ENCODE results near the gene SALL4.

DNA sequence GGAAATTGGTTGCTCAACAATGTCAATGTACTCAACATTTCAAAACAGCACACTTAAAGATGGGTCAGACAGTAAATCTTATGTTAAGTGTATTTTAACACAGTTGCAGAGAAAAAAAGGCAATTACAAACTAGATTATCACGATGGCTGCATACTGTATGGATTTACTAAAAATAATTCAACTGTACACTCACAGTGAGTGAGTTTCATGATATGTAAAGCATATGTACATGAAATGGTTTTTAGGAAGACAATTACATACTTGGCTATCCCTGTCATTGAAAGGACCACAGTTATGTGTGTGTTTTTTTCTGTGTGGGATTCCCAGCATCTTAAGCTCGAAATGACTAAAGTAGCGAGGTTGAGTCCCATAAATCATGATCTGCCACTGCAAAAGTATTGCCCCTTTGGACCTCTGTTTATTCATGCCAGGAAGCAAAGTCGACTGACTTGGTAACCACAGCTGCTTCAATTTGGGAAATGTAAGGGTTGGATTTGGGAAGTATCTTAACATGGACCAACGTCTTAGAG lies 5.5 kb upstream of the SALL4 start:
- TF ChIP-seq PPARA (CRISPR knock-in tag; IDR thresholded peaks at IDR 0.05; ENCODE audit: borderline replicate concordance) (no peak), ZFP3 (CRISPR knock-in tag; IDR thresholded peaks at IDR 0.05) (no peak), OSR1 (CRISPR knock-in tag; IDR thresholded peaks at IDR 0.05) (no peak), BACH2 (CRISPR knock-in tag; IDR thresholded peaks at IDR 0.05; ENCODE audit: borderline replicate concordance) (no peak), CREB5 (CRISPR knock-in tag; IDR thresholded peaks at IDR 0.05; ENCODE audit: low read depth) (no peak), TCF4 (CRISPR knock-in tag; IDR thresholded peaks at IDR 0.05; ENCODE audit: borderline replicate concordance) (no peak), ZFP30 (CRISPR knock-in tag; IDR thresholded peaks at IDR 0.05) (no peak), RARB (CRISPR knock-in tag; IDR thresholded peaks at IDR 0.05) (no peak)
- TF ChIP-seq, protein P1, sequence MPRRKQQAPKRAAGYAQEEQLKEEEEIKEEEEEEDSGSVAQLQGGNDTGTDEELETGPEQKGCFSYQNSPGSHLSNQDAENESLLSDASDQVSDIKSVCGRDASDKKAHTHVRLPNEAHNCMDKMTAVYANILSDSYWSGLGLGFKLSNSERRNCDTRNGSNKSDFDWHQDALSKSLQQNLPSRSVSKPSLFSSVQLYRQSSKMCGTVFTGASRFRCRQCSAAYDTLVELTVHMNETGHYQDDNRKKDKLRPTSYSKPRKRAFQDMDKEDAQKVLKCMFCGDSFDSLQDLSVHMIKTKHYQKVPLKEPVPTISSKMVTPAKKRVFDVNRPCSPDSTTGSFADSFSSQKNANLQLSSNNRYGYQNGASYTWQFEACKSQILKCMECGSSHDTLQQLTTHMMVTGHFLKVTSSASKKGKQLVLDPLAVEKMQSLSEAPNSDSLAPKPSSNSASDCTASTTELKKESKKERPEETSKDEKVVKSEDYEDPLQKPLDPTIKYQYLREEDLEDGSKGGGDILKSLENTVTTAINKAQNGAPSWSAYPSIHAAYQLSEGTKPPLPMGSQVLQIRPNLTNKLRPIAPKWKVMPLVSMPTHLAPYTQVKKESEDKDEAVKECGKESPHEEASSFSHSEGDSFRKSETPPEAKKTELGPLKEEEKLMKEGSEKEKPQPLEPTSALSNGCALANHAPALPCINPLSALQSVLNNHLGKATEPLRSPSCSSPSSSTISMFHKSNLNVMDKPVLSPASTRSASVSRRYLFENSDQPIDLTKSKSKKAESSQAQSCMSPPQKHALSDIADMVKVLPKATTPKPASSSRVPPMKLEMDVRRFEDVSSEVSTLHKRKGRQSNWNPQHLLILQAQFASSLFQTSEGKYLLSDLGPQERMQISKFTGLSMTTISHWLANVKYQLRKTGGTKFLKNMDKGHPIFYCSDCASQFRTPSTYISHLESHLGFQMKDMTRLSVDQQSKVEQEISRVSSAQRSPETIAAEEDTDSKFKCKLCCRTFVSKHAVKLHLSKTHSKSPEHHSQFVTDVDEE (CRISPR knock-in tag; IDR thresholded peaks at IDR 0.05), result no peak
- TF ChIP-seq, protein P2, sequence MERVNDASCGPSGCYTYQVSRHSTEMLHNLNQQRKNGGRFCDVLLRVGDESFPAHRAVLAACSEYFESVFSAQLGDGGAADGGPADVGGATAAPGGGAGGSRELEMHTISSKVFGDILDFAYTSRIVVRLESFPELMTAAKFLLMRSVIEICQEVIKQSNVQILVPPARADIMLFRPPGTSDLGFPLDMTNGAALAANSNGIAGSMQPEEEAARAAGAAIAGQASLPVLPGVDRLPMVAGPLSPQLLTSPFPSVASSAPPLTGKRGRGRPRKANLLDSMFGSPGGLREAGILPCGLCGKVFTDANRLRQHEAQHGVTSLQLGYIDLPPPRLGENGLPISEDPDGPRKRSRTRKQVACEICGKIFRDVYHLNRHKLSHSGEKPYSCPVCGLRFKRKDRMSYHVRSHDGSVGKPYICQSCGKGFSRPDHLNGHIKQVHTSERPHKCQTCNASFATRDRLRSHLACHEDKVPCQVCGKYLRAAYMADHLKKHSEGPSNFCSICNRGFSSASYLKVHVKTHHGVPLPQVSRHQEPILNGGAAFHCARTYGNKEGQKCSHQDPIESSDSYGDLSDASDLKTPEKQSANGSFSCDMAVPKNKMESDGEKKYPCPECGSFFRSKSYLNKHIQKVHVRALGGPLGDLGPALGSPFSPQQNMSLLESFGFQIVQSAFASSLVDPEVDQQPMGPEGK (CRISPR knock-in tag; IDR thresholded peaks at IDR 0.05; ENCODE audit: borderline replicate concordance), result no peak
- TF ChIP-seq, protein P3, sequence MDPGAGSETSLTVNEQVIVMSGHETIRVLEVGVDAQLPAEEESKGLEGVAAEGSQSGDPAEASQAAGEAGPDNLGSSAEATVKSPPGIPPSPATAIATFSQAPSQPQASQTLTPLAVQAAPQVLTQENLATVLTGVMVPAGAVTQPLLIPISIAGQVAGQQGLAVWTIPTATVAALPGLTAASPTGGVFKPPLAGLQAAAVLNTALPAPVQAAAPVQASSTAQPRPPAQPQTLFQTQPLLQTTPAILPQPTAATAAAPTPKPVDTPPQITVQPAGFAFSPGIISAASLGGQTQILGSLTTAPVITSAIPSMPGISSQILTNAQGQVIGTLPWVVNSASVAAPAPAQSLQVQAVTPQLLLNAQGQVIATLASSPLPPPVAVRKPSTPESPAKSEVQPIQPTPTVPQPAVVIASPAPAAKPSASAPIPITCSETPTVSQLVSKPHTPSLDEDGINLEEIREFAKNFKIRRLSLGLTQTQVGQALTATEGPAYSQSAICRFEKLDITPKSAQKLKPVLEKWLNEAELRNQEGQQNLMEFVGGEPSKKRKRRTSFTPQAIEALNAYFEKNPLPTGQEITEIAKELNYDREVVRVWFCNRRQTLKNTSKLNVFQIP (CRISPR knock-in tag; IDR thresholded peaks at IDR 0.05; ENCODE audit: borderline replicate concordance, low read depth), result no peak

All from SK-N-SH treated with all-trans-retinoic acid at 6 μM for 48 hours (cell line).